ENCODE measurements around the gene MAPK7.

The MAPK7 gene

DNA sequence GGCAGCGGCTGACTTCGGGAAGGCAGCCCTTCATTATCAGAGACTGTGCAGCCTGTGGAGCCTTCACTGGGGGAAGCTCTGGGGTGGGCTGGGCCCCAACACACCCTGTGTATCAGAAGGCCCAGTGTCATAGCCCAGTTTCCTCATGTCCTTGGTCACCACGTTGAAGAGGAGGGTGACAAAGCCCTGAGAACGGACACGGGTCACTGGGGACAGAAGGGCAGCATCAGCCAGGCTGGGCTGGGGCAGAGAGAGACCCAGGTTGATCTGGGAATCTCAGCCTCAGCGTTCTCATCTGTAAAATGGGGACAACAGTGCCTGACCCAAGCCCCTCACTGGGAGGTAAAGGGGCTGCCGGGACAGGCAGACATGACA lies 35.1 kb upstream of the MAPK7 start:
- TF ChIP-seq, protein P1, sequence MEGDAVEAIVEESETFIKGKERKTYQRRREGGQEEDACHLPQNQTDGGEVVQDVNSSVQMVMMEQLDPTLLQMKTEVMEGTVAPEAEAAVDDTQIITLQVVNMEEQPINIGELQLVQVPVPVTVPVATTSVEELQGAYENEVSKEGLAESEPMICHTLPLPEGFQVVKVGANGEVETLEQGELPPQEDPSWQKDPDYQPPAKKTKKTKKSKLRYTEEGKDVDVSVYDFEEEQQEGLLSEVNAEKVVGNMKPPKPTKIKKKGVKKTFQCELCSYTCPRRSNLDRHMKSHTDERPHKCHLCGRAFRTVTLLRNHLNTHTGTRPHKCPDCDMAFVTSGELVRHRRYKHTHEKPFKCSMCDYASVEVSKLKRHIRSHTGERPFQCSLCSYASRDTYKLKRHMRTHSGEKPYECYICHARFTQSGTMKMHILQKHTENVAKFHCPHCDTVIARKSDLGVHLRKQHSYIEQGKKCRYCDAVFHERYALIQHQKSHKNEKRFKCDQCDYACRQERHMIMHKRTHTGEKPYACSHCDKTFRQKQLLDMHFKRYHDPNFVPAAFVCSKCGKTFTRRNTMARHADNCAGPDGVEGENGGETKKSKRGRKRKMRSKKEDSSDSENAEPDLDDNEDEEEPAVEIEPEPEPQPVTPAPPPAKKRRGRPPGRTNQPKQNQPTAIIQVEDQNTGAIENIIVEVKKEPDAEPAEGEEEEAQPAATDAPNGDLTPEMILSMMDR (IDR thresholded peaks at IDR 0.05; ENCODE audit: low read length, missing control alignments) = no peak
- DNase-seq (ENCODE audit: low read depth) = no peak

DNA sequence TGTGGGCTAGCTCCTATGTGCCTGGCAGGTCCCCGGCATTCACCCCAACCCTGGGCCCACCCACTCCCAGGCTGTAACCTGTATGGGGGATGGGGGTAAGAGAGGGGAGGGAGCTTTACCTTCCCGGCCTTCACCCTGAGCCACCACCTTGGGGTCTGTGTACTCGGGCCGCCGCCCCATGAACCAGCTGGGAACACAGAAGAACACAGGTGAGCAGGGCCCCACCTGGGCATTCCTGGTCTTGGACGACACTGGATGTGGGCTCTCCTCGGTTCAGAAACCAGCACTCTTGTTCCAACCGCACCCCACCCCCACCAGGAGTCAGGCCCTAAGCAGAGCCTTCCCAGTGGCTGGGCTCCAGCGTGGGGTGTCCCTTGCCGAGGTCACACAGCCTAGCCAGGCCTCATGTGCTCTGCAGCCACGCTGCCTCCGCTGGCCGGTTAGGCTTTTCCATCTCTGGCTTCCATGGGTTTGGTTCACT lies 34.6 kb upstream of the MAPK7 start:
- H3K4me3 ChIP-seq (replicated peaks; ENCODE audit: low read depth, low read length) = no peak overlapping the region
- DNase-seq (ENCODE audit: low read depth) = no peak
- TF ChIP-seq, protein P1 (IDR thresholded peaks at IDR 0.05; ENCODE audit: low read length, missing control alignments) = no peak

More for the DNA sequence above, 35.1 kb upstream of the MAPK7 start:
- no peak overlapping the region for H3K4me3 ChIP-seq (replicated peaks; ENCODE audit: low read depth, low read length)

DNA sequence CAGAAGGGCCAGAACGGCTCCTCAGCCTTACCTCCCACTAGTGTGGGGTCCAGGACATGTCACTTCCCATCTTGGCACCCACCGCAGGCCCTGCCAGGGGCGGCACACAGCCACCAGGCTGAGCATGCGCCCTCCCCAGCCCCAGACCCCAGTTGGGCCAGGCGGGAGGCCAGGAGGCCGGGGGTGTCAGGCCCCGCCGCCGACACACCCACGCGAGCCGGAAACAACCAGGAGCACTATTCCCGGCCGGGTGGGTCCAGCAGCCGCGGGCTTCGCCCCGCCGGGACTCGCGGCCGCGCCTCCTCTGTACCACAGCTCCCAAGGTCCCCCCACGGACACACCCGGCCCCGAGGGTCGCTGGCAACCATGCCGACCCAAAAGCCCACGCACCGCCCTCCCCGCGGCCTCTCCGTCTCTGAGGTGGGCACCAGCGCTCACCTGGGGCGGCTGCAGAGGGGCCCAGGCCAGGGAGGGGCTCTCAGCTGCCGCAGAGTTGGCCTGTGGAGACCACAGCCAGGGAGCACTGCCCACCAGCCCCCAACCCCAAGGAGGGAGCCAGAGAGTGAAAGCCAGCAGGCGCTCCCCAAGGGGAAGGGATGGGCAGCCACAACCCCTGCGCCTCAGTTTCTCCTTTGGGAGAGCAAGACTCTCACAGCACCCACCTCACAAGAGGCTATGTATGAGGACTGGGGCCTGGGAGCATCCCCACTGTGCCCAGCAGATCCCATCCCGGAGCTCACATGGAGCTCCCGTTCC lies 33.8 kb upstream of the MAPK7 start:
- TF ChIP-seq, protein P1 (IDR thresholded peaks at IDR 0.05; ENCODE audit: low read length, missing control alignments) = no peak
- no peak overlapping the region for H3K4me3 ChIP-seq (replicated peaks; ENCODE audit: low read depth, low read length)
- no peak for DNase-seq (ENCODE audit: low read depth)

DNA sequence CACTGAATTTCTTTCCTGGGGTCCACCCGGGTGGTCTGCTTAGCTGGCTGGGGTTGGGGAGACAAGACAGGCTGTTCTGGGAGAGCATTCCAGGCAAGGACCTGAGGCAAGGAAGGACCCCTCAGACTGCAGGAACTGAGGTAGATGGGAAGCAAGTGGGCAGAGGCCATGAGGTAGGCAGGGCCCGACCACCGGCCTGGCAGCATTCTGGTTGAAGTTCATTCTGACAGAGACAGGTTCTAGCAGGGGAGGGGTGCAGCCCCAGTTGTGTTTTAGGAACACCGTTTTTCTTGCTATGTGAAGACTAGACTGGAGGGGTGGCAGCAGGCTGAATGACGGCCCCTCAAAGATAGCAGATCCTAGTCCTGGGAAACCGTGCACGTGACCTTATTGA lies 33.2 kb upstream of the MAPK7 start:
- DNase-seq (ENCODE audit: low read depth) = no peak
- H3K4me3 ChIP-seq (replicated peaks; ENCODE audit: low read depth, low read length) = no peak overlapping the region
- TF ChIP-seq, protein P1 (IDR thresholded peaks at IDR 0.05; ENCODE audit: low read length, missing control alignments) = no peak

DNA sequence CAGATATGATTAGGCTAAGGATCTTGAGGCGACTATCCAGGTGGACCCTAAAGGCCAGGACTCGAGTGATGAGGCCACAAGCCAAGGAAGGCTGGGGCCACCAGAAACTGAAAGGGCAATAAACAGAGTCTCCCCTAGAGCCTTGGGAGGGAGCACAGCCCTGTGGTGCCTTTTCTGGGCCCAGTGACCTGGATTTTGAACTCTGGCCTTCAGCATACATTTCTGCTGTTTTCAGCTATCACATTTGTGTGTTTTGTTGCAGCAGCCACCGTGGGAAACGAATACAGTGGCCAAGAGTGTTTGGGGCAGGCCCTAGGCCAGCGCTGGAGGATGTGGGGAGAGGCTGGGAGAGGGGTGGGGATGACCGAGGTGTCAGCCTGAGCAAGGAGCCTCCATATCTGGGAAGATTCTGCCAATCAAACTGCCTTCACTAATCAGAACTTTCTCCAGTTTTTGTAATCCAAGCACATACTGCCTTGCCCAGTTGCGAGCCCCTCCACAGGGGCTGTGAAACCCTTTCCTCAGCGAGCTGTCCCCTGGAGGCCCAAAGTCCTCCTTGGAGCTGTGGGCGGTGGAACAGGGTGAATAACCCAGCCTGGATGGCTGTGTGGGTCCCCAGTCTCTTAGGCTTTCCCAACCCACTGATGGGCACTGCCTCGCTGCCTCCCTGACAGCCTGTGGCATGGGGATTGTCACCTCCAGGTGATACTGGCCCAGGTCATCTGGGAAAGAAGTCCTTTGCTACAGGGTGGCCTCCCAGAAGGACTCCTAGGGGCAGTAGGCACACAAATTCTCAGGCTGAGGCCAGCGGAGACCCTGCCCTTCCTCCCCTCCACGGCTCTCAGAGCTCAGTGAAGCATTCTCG lies 32.6 kb upstream of the MAPK7 start:
- no peak for DNase-seq (ENCODE audit: low read depth)
- no peak overlapping the region for H3K4me3 ChIP-seq (replicated peaks; ENCODE audit: low read depth, low read length)
- TF ChIP-seq, protein P1 (IDR thresholded peaks at IDR 0.05; ENCODE audit: low read length, missing control alignments) = no peak

DNA sequence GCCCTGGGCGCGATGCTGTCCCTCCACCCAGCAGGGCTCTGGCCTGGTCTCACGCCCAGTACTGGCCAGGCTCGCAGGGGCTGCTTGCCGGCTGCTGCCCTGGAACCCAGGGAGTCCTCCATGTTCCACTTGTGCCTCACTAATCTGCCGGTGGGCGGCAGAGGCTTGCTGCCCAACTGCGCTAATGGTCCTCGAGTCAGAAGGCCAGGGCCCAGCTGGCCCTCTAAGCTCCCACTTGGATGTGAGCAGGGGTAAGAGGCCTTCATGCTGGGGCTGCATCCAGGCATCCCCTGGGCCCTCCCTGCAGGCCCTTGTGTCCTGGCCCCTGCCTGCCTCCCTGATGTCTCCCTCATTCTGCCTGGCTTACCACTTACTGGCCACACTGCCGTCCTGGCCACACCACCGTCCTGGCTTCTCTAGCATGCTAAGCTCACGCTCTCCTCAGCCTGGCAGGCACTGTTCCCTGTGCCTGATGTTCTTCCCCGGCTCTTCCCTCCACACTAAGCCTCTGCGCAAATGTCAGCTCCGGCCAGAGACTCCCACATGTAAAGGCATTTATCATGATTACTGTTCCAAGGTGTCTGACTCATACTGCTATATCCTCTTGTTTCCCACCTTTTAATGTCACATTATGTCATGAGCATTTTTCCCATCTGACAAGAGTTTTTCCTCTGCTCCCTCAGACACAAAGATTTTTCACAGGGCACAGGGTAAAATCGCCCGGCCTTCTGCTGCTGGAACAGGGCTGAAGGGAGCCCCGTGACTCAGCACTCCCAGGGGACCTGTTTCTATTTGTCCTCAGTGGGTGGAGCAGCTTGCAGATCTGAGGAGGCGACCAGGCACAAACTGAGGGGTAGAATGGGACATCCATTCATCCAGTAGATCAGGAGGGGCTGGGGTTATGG lies 31.7 kb upstream of the MAPK7 start:
- TF ChIP-seq, protein P1 (IDR thresholded peaks at IDR 0.05; ENCODE audit: low read length, missing control alignments) = no peak
- no peak overlapping the region for H3K4me3 ChIP-seq (replicated peaks; ENCODE audit: low read depth, low read length)
- peak; percentile 92 for DNase-seq (ENCODE audit: low read depth)
